Stimulated activated CD4-positive, alpha-beta T cell treated with anti-CD3 and anti-CD28 coated beads, Interleukin-1b, Interleukin-23, amount 100 ng/mL, for 48 hours (primary cell): Measurements from ENCODE around the gene TAS2R40.
"Not testable (repeated sequence)": the region's sequence is repeated elsewhere in the genome, so short reads cannot be mapped to it uniquely, and the experiment has no call there.

Experiments
- DNase-seq: peaks from one replicate; pipeline ENCODE4 v3.0.0-alpha.2; 2020

TAS2R40 gene

DNA sequence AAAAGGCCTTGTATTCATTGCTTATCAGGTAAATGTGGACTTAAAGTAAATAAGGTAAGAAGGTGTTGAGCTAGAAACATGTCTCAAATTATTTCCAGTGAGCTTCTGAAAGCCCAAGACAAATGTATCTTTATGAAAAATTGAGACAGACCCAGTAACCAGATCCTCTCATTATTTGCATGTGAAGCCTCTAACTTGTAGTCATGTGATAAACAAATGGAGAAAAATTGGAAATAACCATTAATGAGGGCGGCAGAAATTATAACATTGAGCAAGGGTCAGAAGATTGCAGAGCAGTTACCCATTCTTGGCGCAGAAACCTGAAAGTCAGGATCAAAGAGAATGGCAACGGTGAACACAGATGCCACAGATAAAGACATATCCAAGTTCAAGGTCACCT lies at the start of gene TAS2R40:
TAS2R40 (plus strand) TSS at position 301 of the 400 bp plus-strand sequence; CDS start at position 343, 42 bp downstream.
- no peak for DNase-seq

DNA sequence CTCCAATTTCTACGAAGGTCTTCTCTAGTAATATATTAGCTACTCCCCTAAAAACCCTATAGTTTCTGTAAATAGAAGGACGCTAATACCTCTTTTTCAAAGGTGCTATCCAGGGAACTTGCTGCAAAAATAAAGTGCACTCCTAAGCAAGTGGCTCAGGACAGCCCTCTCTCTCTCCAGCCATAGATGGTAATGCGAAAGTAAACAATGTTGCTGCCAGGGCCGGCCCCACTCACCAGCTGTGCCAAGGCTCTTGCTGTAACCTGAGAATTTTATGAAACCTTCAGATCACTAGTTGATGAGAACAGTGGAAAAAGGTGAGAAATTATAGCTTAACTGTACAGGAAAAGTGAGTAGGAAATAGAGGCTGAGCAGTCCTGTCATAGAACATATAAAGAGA lies 49.5 kb upstream of the TAS2R40 start:
- no peak for DNase-seq

DNA sequence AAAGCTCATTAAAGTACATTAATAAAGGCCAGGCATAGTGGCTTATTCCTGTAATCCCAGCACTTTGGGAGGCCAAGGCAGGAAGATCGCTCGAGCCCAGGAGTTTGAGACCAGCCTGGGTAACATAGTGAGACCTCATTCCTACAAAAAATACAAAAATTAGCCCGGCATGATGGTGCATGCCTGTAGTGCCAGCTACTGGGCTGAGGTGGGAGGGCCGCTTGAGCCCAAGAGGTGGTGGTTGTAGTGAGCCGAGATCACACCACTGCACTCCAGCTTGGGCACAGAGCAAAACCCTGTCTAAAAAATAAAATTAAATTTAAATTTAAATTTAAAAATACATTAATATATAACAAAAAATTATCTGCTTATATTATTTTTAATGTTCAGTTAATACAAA lies 45.7 kb upstream of the TAS2R40 start:
- no peak for DNase-seq

DNA sequence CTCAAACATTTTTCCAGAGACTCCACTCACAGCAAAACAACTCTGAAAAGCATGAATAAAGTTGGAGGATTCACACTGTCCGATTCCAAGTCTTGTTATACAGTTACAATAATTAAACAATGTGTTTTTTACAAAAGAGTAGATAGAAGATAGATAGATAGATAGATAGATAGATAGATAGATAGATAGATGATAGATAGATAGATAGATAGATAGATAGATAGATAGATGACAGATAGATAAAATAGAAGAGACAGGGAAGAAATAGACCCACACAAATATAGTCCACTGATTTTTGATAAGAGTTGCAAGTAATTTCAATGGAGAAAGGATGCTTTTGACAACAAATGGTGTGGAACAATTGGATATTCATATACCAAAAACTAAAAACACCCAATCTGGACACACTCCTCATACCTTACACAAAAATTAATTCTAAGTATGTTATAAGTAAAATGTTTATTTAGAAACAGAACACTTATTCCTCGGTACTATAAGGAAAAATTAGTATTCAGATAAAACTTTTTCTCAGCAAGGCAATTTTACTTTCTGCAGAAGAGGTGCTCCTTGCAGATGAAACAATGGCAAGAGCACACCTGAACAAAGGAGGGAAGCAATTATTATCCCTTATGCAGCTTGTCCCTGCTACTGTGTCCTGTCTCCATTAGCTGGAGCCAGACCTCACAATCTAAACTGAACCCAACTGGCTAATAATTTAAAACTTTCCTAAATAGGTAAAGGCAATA lies 44.3 kb upstream of the TAS2R40 start:
- no peak for DNase-seq

DNA sequence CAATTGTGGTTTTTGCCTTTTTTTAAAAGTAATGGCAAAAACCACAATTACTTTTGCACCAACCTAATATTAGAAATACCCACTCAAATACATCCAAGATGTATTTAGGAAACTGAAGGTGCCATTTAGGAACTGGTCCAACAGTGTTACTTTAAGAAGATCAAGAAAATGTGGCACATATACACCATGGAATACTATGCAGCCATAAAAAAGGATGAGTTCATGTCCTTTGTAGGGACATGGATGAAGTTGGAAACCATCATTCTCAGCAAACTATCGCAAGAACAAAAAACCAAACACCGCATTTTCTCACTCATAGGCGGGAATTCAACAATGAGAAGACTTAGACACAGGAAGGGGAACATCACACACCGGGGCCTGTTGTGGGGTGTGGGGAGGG lies 41.1 kb upstream of the TAS2R40 start:
- not testable (repeated sequence) for DNase-seq

DNA sequence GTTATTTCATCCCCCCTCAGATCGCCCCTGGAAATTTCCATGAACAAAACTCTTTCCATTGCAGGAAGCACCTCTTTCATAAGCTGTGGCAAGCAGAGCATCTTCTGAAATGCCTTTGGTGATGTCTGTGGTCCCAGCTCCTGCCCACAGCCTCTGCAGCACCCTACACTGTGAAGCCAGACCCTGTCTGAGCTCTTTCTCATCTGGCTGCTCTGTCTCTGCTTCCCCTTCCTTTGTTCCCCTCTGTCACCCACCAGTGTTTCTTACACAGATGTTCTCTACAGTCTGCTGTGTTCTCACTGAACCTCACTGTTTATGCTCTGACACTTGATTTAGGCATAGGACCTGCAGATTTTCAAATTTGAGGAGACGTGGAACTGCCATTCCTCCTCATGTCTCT lies 40.5 kb upstream of the TAS2R40 start:
- DNase-seq = no peak

DNA sequence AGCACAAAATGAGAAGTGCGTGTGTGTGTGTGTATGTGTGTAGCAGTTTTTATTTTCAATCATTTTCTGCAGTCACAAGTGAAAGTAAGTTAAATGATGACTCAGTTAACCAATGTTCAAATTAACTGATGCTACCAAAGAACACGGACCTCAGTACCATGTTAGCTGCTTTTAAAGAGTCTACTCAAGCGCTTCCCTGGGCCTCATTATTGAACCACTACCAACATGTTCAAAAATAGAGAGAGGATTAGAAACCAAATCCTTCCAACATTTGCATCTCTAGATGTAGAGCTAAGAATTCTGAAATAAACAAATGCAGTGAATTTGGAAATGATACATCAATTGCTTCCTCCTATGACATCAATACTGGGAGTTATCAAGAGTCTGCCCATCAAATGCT lies 38.8 kb upstream of the TAS2R40 start, which contains the start of gene TAS2R39:
TAS2R39 (plus strand) TSS at position 396 of the 400 bp plus-strand sequence; CDS start at position 396, 0 bp downstream.
- no peak for DNase-seq

DNA sequence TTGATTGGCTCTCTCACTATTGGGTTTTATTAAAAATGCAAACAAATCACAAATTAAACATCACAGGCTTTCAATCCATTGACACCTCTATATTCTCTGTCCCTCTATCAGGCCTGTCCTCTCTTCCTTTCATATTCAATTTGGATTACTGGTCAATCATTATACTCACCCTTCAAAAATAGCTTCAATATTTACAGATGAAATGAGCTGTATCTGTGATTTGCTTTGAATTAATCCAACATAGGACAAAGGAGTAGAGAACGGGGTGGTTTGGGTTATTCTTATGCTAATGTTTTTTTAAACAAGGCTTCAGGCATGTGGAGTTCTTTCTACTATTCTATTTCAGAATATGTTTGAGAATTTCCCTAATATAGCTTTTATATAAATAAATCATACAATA lies 36.3 kb upstream of the TAS2R40 start:
- no peak for DNase-seq

DNA sequence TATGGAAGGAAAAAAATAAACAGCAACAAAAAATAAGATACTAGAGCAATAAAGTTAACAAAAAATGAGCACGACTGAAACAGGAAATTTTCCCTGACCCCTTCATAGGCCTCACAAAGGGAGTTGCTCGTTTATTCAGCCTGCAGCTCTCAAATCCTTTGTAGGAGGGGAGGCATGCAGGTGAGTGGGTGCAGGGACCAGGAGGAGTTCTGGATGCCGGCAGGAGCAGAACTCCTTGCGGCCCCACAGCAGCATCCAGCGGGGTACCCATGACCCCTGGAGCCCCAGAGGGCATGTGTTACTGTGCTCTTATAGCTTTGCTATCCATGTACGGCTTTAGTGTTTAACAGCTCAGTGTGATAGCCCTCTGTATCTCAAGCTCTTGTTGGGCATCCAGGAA lies 32.8 kb upstream of the TAS2R40 start:
- DNase-seq = no peak

DNA sequence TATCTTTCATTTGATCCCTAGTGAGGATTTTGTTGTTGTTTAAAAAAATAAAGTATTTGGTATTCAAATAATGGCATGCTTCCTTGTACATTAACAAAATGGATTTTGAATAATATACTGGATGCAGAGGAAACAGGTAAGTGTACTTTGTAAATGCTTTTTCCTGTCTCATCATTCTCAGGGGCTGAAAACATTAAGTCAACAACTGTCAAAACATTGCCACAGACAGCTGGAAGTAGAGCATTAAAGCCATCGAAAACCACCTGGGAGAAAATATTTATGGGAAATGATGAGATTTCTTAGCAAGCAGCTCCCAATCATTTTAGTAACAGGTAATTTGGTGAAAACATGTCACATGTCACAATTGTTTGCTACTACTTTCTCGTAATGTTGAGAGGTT lies 28.0 kb upstream of the TAS2R40 start:
- no peak for DNase-seq

DNA sequence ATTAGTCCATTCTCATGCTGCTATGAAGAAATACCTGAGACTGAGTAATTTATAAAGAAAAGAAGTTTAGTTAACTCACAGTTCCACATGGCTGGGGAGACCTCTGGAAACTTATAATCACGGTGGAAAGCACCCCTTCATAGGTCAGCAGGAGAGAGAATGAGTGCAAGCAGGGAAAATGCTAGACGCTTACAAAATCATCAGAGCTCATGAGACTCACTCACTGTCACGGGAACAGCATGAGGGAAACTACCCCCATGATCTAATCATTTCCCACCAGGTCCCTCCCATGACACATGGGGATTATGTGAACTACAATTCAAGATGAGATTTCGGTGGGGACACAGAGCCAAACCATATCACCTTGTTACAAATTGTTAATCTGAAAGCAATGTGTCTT lies 22.8 kb upstream of the TAS2R40 start:
- DNase-seq = no peak

DNA sequence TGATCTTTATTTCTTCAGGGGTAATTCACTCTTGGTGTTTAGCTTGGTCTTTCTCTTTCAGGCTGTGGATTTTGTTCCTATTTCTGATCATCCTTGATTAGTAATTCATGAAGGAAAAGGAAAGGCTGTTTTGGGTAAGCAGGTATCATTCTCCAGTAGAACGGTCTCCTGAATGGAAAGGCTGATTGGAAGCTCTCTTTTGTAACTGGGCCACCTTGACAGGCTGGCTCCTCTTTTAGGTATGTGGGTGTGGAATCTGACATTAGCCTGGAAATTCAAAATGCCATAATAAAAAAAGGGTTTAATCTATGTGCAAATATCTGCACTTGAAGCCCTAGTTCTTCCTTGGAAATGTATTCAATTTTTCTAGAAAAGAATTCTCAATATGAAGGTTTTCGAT lies 19.7 kb upstream of the TAS2R40 start:
- no peak for DNase-seq

DNA sequence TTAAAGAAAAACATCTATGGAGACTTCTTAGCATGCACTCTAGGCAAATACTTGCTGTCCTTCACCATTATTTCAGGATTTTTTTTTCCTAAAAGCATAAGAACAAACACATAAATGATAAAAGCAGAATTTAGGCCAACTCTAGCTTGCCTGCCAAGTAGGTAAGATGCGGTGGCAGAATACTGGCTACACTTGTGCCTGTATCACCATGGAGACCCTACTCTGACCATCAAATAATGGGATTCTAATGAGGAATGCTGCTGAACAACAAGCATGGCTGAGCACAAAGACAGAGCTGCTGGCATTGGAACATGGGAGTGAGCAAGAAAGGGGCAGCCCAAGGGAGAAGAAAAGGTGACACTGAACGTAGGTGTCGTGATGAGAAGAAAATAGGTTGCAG lies 18.5 kb upstream of the TAS2R40 start:
- no peak for DNase-seq

DNA sequence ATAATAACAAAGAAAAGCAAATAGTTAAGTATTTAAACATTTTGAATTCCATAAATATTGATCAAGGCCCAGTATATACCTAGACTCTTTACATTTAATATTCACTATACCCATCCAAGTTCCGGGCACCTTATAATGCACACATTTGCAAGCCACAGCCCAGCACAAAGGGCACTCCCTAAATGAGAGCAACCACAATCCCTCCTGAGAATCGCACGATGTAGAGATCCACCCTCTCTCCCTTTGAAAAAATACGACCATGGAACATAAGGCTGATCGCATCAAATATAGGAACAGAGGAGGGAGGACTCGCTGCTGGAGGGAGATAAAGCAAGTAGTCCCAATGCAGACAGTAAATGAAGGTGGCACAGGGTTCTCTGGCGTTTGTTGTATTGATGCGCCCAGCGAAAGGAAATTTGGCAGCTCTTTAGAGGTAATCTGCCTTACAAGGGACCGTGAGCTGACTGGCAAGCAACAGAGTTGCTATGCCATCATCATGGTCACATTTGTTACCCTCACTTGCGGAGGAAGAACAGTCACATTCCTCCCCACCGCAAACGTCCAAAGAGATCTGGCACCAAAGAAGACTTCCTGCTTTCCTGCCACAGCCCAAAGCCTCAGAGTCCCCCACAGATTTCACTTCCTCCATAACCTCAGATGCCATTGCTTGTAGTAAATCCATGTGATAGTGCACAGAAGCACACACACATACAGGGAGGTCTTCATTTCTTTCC lies 16.1 kb upstream of the TAS2R40 start:
- no peak for DNase-seq

DNA sequence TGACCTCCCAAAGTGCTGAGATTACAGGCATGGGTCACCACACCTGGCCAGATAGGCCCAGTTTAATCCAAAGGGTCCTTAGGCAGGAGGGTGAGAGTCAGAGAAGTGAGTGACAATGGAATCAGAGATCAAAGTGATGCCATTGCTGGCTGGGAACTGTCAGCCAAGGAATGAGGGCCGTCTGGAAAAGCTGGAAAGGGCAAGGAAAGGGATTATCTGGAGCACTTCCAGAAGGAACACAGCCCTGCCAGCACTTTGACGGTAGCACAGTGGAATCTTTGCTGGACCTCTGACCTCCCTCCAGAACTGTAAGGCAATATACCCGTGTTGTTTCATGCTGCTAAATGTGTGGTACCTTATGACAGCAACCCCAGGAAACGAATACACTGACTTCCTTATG lies 11.3 kb upstream of the TAS2R40 start:
- DNase-seq = no peak

DNA sequence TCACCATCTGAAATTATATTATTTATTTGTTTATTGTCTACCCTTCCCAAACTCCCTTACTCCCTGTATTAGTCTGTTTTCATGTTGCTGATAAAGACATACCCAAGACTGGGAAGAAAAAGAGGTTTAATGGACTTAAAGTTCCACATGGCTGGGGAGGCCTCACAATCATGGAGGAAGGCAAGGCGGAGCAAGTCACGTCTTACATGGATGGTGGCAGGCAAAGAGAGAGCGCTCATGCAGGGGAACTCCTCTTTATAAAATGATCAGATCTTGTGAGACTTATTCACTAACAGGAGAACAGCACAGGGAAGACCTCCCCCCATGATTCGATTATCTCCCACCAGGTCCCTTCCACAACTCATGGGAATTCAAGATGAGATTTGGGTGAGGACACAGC lies 8.4 kb upstream of the TAS2R40 start:
- not testable (repeated sequence) for DNase-seq

DNA sequence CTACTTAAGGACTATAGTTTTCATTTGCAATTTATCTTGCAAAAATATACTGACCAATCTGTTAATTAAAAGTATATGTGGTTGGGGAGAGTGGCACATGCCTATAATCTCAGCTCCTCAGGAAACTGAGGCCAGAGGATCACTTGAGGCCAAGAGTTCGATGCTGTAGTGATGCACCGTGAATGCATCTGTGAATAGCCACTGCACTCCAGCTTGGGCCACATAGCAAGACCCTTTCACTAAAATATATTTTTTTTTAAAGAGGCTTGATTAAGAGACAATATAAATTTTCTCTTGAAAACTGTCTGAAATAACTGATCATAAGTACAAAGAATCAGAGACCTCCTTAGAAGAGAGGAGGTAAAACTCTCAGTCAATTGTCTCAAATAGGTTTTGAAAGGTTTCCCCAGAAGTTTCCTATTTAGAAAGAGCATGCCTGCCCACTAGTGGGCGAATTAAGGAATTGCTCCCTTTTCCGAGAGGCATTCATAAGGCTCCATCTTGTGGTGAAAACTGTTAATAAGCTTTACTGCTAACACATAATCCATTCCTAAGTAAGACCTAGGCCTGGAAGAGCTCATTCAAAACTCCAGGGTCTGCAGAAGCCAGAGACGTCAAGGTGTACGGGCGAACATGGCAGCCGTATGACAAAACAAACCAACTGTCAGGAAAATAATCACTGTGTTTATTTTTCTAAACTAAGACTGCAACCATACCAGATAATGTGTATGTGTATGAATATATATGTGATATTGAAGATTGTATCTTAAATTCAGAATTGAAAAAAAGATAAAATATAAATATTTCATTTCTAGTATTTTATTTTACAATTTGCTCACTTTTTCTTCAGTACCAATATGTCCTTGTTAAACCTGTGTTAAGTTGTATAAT lies 6.8 kb upstream of the TAS2R40 start:
- DNase-seq = peak; percentile 58

DNA sequence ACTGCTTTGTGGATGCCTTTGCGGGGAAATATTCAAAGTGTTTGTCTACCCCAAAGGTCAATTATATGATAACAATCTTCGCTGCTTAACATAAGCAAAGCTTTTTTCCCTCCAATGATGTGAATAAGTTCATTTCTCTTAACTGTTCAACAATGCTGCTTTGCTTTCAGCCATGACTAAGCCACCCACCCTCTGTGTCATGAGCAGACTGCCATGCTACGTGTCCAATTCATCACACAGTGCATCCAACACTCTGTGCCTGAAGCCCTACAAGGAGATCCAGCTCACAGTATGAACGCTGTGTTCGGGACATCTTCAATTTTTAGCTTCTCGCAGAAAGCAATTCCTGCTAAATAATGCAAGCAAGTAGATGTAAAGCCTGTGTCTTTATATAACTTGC lies 5.7 kb upstream of the TAS2R40 start:
- no peak for DNase-seq

DNA sequence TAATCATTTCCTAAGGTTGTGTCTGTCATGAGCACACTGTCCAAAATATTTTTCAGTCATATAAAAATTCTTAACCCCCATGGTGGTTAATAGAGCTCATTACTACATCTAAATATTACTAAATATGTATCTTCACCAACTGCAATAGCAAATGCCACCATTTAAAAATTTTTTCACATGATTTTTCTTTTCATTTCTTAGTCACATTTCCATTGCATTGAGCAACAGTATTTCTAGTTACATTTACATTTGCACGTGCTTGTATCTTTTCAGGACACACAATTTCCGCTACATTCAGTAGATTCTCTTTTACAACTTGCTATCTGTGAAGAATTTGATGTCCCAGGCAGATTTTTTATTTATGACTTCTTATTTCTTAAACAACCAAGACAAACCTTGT lies 5.2 kb upstream of the TAS2R40 start:
- DNase-seq = no peak

DNA sequence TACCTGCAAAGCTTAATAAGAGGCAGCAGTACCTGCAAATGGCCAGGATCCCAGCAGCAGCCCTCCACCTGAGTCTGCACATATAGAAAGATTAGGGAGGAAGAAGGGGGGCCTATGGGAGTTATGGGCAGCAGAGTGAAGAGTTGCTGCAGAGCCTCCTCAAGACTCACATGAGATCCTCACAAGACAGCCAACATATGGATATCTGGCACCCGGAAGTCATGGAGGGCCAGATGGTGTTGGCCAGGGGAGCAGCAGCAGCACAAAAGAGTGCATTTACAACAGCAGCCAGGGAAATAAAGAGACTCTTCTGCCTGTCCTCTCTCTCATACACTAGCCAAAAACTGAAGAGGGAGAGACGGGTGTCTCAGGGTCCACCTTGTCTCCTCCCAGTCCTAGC lies 4.0 kb upstream of the TAS2R40 start:
- DNase-seq = no peak

DNA sequence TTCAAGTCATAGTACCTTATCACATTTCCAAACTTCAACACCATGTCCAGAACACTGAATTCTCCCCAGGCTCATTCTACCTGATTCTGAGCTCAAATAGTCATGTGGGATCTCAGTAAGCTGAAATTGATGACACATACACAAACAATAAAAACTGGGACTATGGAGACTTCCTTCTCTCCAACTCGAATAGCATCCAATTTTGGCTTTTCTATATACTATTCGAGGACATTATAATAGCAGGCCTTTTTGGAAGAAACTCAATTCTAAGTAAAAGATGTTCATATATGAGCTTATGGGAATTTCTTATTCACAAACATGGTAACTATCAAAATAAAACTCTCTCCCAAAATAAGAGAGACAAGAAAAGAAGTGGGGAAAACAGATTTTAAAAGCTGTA lies 551 bp upstream of the TAS2R40 start:
- no peak for DNase-seq

DNA sequence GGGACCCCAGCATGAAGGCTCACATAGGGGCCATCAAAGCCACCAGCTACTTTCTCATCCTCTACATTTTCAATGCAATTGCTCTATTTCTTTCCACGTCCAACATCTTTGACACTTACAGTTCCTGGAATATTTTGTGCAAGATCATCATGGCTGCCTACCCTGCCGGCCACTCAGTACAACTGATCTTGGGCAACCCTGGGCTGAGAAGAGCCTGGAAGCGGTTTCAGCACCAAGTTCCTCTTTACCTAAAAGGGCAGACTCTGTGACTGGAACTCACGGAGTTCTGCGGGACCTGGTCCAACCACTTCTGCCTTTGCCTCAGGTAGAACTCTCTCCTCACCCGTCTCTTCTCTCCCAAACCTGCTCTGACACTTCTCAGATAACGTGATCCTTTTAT lies 945 bp downstream of the TAS2R40 start:
- DNase-seq = no peak

DNA sequence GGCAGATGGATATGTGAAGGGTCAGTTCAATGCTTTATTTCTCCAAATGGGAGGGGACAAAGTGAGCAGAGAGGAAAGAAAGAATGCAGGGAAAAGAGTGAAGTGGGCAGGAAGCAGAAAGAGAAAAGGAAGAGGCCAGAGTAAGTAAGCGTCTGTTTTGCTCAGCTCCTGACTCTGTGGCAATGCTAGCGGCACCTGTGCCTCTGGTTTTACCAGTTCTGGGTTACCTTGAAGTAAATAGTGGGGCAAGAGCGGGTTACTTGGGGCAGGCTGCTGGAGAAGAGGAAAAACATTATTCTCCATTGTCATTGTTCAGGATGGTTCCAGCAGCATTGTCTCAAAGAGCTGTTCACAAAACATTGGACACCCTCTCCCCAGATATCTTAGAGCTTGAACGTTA lies 1.9 kb downstream of the TAS2R40 start:
- DNase-seq = no peak

DNA sequence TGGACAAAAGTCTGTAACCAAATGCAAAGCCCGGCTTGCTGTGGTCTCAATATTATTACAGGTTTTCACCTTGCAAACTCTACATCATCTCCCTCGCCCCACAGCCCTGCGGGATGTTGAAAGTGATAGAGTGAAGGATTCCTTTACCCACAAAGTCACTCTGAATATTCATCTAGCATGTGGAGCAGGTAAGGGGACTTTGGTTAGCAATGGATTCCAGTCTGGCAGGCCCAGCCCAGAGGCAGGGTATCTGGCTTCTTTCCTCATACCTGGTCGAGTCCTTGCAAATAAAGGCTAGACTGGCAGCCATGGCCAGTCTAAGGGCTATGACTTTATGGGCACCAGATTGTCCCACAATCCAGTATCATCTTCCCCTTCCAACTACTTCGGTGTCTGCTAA lies 3.2 kb downstream of the TAS2R40 start:
- DNase-seq = no peak
